ENCODE measurements around the gene PLD4. TPM values are rescaled to one million over a fixed set of nuclear protein-coding genes. Genes with fewer than 3 reads are reported as not detected.

Gene PLD4
- total RNA-seq, 4 donors from 2014 or later: 1.7 to 4.1 TPM; not detected in 2

GRCh38 chr14:104974665-104975390 lies 50.1 kb downstream of the PLD4 start:
- Histone ChIP-seq H3K27ac (peak overlapping the region in 3 of 4 donors; percentile 12 to 90 (median 55)), H3K4me1 (peaks cover 4 to 81% (median 17%) of the 10 kb centered on the region in 4 donors)

GRCh38 chr14:104975481-104976197 lies 51.0 kb downstream of the PLD4 start:
- no peak for TF ChIP-seq CTCF (IDR thresholded peaks at IDR 0.05)
- TF ChIP-seq POLR2A (IDR thresholded peaks at IDR 0.05): no peak
- Histone ChIP-seq H3K27ac (no peak overlapping the region), H3K9me3 (no peaks in the 10 kb centered on the region), H3K4me3 (no peak overlapping the region), H3K4me1 (peaks cover 4 to 73% (median 17%) of the 10 kb centered on the region in 4 donors), H3K36me3 (no peaks in the 10 kb centered on the region), H3K27me3 (no peaks in the 10 kb centered on the region)
- no peak for DNase-seq

More at GRCh38 chr14:104974665-104975390, 50.1 kb downstream of the PLD4 start:
- H3K4me3 ChIP-seq: no peak overlapping the region
- H3K9me3 ChIP-seq: no peaks in the 10 kb centered on the region
- no peaks in the 10 kb centered on the region for H3K36me3 ChIP-seq
- peak in 1 of 3 donors; percentile 42 for DNase-seq
- no peak for TF ChIP-seq CTCF (IDR thresholded peaks at IDR 0.05)
- no peak for TF ChIP-seq POLR2A (IDR thresholded peaks at IDR 0.05)
- no peaks in the 10 kb centered on the region for H3K27me3 ChIP-seq

DNA sequence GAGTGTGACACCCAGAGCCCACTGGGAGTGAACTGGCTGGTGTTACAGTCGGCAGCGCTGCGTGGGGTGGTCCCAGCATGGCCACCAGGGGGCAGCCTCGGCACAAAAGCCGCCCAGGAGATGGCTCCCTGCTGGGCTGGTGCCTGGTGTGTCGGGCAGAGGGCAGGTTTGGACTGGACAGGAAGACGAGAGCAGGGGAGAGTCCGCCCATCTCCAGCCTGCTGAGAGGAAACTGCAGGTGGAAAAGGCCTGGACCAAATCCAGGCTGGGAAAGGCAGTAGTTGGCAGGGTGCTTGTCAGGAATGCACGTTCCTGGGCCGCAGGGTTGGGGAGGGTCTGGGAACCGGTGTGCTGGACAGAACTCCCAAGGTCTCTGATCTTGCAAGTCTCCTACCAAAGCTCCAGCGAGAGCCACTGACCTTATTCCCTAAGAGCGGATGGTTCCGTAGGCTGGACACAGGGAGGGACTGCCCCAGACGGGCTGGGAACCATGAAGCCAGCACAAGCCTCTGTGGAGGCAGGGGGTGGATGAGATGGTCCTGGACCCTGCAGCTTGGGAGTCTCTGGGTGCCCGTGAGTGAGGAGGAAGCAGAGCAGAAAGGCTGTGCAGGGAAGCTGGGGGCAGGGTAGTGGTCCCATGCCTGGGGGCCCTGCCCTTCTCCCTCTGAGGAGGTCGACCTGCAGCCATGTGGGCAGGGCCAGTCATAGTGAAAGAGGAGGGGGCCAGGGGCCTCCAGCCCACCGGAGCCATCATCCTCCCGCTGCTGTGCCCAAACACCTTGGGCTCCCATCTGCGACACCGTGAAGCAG lies 51.7 kb downstream of the PLD4 start:
- no peaks in the 10 kb centered on the region for H3K9me3 ChIP-seq
- peak; percentile 76 to 93 (median 92) for DNase-seq
- H3K4me3 ChIP-seq: no peak overlapping the region
- TF ChIP-seq POLR2A (IDR thresholded peaks at IDR 0.05) (no peak), CTCF (IDR thresholded peaks at IDR 0.05) (peak; percentile 92 to 96 (median 94))
- H3K27me3 ChIP-seq: no peaks in the 10 kb centered on the region
- H3K36me3 ChIP-seq: no peaks in the 10 kb centered on the region
- peaks cover 4 to 66% (median 17%) of the 10 kb centered on the region in 4 donors for H3K4me1 ChIP-seq
- H3K27ac ChIP-seq: no peak overlapping the region

GRCh38 chr14:104977008-104977680 lies 52.5 kb downstream of the PLD4 start:
- Histone ChIP-seq H3K27ac (no peak overlapping the region), H3K27me3 (no peaks in the 10 kb centered on the region), H3K4me3 (peak overlapping the region in 3 of 4 donors; percentile 48 to 67 (median 54)), H3K4me1 (peaks cover 4 to 59% (median 17%) of the 10 kb centered on the region in 4 donors), H3K36me3 (no peaks in the 10 kb centered on the region), H3K9me3 (no peaks in the 10 kb centered on the region)
- peak in 1 of 3 donors; percentile 53 for DNase-seq
- no peak for TF ChIP-seq CTCF (IDR thresholded peaks at IDR 0.05)
- TF ChIP-seq POLR2A (IDR thresholded peaks at IDR 0.05): no peak

Measured in Peyer's patch (tissue), 4 donors.